ENCODE results near the gene PODXL.

Gene PODXL

GRCh38 chr7:131556053-131556908 lies at the start of gene PODXL:
Gene PODXL (minus strand): TSS chr7:131556628. CDS start chr7:131556359, 269 bp downstream.
- DNase-seq = peak; percentile 62 to 84 (median 71)

- DNase-seq = no peak
Observed at GRCh38 chr7:131605280-131605878, 49.0 kb upstream of the PODXL start.

DNA sequence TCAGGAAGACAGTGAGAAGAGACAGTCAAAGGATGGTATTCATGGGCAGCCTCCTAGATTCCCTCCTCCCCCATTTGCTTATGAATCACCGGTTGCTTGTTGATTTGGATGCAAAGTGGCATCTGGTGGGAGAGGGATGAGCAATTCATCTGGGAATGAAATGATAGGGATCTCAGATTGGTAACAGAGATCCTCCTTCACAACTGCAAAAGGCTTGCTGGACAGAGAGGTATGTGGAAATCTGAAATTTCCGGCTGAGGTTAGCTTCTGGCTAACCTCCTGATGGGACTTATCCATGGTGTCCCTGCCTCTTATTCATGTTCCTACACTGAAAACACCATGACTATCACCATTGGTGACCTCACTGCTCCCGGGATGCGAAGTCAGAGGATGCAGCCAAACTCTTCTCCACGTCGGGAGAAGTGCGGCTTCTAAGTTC lies 48.4 kb upstream of the PODXL start:
- no peak for DNase-seq

- DNase-seq = no peak
Observed at GRCh38 chr7:131603932-131604331, 47.5 kb upstream of the PODXL start.

DNA sequence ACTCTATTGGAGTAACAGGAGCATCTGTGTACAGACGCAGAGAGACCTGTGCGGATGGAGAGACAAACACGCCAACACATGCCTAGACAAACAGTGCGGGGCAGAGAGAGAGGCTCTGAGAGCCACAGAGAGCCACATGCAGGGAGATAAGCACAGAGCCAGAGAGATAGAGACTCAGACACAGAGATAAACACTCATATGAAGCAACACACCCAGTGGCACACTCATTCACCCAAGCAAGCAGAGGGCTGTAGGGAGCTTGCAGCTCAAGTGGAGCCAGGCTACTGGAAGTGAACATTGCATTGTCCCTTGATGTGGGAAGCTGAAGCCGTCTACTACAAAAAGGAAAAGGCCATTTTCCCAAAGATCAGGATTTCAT lies 46.6 kb upstream of the PODXL start:
- no peak for DNase-seq

GRCh38 chr7:131602304-131602993 lies 46.0 kb upstream of the PODXL start:
- no peak for DNase-seq

- DNase-seq = no peak
Observed at GRCh38 chr7:131600085-131600881, 43.9 kb upstream of the PODXL start.

GRCh38 chr7:131596785-131597184 lies 40.4 kb upstream of the PODXL start:
- no peak for DNase-seq

DNA sequence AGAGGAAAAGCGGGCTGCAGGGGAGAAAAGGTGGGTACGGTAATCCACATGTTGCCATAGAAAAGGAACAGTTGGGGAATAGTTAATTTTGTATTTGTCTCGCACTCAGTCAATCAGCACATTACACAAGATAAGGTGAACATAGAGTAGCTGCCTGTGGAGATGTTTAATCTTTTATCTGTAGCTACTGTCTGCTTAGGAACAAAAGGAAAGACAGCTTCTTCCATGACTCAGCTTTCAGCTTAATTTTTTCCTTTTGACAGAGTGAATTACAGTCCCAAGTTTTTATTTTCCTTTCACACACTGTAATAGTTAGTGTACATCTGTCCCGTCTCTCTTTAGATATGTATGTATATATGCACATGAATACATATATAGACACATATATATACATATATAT lies 39.3 kb upstream of the PODXL start:
- DNase-seq = no peak

DNA sequence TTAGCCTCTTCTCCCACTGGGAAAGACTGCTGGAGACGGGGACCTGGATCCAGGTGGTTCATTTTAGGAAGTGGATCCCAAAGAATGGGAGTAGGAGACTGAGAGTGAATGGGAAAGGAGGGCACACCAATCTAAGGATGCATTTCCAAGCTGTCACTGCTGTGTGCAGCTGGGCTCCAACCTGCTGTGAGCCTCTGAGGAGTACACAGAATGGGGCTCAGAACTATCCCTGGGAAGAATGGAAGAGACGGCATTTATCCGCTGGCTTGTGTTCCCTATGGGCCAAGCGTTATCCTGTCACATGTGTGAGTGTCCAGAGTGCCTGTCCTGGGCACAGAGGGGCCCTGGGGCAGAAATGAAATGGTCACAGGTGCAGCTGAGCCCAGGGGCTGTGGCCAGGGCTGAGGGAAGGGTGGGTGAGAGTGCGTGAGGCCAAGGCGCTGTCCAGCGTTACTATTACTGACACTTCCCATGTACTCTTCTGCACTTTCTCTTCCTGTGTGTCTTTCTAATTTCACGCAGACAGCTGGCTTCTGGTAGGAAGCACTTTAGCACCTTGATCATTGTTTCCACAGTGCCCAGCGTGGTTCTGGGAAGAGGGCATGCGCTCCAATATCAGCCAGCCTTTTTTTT lies 35.4 kb upstream of the PODXL start:
- no peak for DNase-seq

- DNase-seq = no peak
Observed at GRCh38 chr7:131587315-131587923, 31.0 kb upstream of the PODXL start.

GRCh38 chr7:131586759-131587158 lies 30.3 kb upstream of the PODXL start:
- no peak for DNase-seq

GRCh38 chr7:131586259-131586658 lies 29.8 kb upstream of the PODXL start:
- DNase-seq = no peak

DNA sequence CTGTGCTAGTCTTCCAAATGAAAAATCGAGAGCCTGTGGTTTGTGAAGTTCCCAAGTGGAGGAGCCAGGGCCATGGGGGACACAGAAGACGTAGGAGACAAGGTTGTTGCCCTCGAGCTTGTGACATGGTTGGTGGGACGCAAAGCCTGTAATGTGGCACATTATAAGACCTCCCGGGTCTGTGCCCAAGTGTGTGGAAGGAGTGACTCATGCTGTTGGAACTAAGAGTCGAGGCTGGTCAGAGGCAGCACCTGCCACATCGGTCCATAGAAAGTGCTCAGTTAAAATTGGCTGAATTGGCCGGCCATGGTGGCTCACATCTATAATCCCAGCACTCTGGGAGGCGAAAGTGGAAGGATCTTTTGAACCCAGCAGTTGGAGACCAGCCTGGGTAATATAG lies 27.0 kb upstream of the PODXL start:
- DNase-seq = no peak

- no peak for DNase-seq
Observed at GRCh38 chr7:131581241-131582051, 25.0 kb upstream of the PODXL start.

- DNase-seq = no peak
Observed at GRCh38 chr7:131578602-131579001, 22.2 kb upstream of the PODXL start.

DNA sequence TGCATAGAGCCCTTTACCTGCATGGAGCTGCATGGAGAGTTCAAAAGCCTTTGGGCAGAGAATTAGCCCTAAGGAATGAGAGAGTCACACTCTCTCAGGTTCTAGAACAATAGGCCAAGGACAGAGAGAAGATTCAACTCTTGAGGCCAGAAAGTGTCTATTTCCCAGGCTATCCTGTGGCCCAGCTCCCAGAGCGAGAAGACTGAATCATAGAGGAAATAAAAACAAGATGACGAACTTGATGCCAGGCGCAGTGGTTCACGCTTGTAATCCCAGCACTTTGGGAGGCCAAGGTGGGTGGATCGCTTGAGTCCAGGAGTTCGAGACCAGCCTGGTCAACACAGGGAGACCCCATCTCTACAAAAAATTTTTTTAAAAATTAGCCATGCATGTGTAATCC lies 18.3 kb upstream of the PODXL start:
- DNase-seq = no peak

DNA sequence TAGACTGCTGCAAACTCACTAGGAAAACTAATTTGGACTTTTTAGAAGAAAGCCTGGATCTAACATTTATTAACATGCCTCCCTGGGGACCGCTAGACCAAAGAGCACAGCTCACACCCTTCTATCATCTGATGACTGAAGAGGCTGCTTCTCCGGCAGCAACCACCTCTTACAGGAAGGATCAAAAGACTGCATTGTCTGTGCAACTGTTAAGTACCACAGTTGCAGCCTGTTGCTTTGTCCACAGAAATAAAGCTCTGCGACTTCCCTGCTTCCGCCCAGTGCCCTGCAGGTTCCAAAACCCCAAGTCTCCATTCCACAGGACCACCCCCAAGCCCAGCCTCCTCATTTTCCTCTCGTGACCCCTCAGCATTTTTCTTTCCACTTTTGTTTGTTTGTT lies 14.0 kb upstream of the PODXL start:
- DNase-seq = no peak

DNA sequence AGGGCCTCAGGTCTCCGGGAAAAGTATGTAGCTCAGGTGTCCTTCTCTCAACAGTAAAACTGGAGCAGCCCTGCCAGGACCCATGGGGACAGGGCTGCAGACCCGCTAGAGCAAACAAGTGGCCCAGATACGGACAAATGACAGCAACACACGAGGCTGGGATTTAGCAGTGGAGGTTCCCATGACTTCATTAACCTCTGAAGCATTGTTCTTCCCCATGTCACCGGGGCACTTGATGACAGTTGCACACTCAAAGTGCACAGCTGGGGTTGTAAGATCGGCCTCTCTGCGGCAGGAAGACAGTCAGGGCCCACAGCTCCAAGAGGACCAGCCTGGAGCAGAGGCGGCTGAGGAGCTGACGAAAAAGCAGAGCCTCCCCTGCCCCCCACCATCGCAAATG lies 12.5 kb upstream of the PODXL start:
- no peak for DNase-seq

DNA sequence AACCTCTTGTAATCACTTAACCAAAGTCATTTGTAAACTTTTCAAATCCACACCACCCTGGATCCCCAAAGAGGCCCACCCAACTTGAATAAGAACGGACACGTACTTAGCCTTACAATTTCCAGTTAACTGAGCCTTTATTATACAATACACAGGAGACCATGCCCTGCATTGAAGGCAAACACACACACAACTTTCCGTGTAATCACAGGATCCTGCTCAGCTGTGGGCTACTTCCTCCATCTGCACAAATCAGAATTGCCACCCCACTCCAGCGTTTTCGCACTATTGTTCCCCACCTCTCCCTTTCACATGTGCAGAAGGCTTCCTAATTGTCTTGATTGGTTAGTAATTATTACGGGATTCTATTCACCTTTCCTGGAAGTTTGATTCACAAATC lies 12.1 kb upstream of the PODXL start:
- DNase-seq = no peak

- peak; percentile 28 to 49 (median 45) for DNase-seq
Observed at GRCh38 chr7:131564640-131565039, 8.2 kb upstream of the PODXL start.
